Activated CD4-positive, alpha-beta T cell treated with anti-CD3 and anti-CD28 coated beads, Interleukin-2, Interleukin-4, amounts not matched to agents 100 ng/mL and 50 ng/mL, durations not matched to agents 16 hours and 8 hours (primary cell): ENCODE measurements around the gene CDC42BPB.

ENCODE experiments used
- DNase-seq: peaks from one replicate; pipeline ENCODE4 v3.0.0-alpha.2; 2020; ENCODE audit warnings: low spot score

CDC42BPB gene

DNA sequence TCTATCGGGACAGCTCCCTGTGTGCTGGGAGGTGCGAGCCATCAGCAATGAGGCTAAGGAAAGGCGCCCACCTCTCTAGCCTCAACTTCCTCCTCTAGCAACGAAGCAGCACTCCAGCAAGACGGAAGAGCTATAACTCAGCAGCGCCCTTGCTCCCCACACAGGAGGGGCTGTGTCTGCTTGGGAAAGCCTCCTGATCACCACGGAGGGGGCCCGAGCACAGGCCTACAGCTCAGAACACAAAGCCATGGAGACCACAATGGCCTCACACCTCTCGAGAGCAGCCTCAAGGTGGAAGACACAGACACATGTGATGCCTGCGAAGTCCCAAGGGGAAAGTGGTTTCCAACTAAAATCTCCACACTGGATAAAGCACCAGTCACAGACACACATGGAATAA lies 60.4 kb downstream of the CDC42BPB start:
- no peak for DNase-seq

DNA sequence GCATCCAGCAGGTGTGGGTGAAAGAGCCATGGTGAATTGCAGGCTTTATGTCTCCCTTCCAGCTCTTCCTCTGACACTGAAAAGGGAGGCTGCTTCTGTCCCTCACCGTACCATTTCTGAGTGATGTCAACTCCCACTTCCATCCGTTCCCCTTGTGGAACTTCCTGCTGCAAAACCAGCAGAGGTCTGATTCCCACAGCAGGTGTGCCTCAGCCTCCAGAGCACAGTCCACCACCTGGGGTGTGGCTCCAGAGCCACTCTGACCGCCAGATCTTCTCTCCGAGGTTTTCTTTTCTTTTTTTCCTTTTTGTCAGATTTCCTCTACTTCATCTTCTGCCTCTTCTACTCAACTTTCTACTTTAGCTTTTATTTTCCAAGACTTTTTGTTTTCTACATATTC lies 62.7 kb downstream of the CDC42BPB start:
- no peak for DNase-seq

DNA sequence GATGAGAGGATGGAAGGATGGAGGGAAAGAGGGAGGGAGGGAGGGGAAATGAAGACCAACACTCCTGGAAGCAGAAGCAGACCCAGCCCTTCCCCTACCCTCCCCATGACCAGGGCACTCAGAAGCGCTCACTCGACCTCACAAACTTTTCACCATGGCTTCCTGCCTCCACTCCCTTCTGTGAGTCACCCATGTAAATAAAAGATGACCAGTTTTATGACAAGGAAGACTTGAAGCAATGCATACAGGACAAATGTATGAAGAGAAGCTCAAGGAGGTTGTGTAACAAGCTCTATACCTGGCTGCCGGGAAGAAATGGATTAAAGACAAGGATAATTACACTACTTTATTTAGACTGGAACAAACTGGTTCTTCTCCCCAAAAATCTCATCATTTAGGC lies 63.8 kb downstream of the CDC42BPB start:
- no peak for DNase-seq

DNA sequence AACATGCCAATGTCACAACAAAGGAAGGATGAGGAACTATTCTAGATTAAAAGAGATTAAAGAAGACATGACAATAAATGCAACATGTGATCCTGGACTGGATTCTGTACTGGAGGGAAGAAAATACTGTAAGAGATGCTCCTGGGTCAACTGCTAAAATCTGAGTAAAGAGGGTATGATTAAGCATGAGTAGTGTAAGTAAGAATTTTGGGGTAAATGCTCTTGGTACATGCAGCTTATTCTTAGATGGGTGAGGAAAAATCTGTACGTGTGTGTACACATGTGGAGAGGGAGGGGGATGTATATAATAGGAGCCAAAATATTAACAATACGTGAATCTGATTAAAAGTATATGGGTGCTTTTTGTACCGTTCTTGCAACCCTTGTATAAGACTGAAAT lies 66.0 kb downstream of the CDC42BPB start:
- DNase-seq, result no peak

DNA sequence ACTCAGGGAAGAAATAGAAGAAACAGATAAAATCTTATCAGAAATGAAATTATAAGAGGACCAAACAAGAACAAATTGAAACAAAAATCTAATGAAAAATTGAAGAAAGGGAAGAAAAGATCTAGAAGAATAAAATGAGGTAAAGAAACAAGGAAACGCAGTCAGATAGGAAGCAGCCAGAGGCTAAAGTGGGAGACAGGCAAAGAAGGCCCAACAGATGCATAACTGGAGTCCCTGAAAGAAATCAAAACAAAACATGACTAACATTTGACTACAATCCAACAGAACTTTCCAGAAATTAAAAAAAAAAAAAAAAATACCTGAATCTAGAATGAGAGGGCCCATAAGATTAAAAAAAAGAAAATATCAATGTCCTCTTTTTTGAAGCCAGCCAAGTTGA lies 69.3 kb downstream of the CDC42BPB start:
- no peak for DNase-seq

DNA sequence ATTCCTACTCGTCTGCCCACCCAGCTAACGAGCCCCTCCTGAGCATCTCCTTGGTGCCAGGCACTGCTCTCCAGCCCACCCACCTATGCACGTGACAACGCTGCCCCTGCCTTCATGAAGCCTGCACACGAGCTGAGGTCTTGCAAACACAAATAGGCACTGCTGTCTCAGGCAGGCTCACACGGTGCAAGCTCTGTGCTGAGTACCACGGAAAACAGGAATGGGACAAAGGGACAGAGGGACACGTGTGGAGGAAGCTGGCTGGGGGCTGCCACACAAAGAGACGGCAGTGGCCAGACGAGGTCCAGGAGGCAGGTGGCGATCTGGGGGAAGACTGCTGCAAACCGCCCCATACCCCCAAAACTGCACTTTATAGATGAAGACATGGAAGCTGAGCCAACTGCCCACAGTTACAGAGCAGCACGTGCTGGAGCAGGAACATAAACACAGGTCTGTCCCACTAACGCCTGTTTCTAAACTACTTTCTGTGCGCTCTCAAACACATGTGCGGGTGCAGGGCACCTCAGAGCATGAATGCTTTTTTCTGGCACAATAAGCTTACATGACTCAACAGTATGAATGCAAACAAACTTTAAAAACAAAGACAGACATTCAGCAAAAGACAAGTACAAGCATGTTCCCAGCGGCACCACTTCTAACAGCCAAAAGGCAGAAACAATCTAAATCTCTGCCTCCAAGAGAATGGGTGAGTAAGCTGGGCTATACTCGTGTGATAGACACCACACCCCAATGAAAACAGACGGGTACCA lies 70.4 kb downstream of the CDC42BPB start:
- DNase-seq, result no peak

DNA sequence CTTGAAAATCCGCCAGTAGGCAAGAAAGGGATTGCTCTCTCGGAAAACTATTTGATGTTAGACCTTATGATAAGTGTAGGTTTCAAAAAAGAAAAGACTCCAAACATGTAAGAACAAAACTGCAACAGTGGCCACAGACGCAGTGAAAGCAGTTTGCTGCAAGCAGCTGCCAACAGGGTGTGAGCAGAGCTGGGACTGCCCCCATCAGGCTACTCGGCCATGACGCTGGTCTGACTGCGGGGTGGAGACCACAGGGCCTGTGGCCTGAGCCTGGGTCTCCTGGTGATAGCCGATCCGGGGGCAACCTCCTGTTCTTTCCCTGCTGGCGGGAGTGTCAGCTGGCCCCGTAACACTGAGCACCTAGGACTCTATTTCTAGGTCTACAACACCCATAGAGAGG lies 71.7 kb downstream of the CDC42BPB start:
- DNase-seq, result no peak

DNA sequence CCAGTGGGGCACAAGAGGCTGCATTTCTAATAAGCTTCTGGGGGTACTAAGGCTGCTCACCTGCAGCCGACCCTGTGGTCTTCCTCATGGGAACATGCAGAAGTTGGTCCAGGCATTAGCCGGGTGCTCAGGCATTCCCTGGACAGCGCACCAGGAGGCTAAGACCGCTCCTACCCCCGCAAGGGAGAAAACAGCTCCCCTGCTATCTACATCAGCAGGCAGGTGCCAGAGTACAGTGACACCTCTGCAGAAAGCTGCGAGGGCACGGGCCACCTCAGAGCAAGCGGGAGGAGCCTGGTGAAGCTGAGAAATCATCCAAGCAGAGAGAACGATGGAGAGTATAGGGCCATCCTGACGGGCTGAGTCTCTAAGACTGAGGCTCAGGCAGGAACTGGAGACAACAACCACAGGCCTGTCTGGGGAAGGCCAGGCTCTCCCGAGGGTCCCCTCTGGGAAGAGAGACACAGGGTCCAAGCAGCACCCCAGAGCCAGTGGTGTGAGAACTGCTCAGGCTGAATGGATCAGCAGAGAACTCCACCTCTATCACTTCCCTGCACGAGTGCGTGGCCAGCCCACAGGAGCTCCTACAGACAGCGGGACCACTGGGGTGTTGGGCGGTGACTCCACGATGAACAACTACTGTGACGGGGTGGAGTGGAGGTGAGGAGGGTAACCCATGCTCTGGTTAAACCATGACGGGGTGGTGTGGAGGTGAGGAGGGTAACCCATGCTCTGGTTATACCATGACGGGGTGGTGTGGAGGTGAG lies 72.8 kb downstream of the CDC42BPB start:
- no peak for DNase-seq

DNA sequence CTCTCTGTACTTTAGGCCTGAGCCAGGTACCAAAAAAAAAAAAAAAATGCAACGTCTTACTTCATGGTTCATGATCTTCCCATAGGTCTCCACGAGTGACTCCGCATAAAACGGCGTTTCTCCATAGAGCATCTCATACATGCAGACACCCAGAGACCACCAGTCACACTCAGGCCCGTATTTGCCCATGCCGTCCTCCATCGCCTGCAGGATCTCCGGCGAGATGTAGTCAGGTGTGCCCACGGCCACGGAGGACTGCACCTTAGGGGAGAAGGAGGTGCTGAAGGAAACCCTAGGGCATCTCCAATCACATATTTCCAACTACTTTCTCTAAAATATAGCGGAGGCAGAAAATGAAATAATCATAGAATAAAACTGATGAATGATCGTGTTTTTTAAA lies 73.9 kb downstream of the CDC42BPB start:
- DNase-seq, result no peak

DNA sequence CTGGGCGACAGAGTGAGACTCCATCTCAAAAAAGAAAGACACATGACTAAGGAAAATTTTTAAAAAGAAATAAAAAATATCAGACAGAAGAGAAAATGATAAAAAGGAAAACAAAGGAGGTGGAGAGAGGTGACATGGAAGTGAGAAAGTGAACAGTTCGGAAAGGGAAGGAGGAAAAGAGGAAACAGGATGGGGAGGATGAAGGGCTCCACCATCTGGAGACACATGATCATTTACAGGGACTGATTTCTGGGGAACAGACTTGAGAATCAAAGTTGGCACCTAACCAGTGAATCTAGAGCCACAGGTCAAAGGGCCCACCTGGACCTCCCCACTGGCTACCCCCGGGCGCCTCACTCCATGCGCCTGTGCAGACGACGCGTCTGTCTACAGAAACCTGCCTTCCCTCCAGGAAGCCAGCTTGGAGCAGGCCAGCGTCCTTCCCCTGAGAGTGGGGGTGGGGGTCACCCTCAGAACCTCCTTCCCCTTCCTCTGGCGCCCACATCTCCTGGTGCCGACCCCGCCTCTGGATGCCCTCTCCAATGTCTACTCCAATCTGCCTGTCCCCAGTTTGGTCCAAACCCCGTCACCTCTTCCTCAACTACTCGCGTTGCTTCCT lies 74.4 kb downstream of the CDC42BPB start:
- DNase-seq, result no peak

DNA sequence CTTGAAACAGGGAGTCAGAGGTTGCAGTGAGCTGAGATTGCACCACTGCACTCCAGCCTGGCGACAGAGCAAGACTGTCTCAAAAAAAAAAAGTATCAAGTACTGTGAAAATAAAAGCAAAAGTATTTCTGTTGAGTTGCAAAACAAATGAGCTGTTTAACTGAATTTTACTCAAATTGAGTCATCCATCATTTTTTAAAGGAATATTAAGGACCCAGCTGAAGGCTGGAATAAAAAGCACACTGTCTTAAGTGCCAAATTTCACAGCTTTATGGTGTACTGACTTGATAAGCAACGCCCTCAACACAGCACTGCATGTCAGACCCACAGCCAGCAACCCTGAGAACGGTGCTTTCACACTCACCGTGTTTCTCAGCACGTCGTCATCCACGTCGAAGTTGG lies 76.9 kb downstream of the CDC42BPB start:
- no peak for DNase-seq

DNA sequence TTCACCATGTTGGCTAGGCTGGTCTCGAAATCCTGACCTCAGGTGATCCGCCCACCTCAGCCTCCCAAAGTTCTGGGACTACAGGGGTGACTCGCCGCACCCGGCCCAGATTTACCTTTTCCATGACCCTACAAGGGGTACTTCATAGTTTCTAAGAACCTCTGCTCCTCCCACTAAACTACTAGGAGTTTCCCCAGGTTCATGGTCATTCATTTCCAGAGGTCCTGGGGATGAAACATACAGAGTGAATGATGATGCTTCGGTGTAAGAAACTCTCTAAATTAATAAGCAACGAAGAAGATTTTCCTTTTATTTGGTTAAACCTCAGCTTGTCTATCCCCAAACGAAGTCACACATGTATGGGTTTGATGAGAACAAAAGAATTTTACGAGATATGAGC lies 77.9 kb downstream of the CDC42BPB start:
- no peak for DNase-seq

DNA sequence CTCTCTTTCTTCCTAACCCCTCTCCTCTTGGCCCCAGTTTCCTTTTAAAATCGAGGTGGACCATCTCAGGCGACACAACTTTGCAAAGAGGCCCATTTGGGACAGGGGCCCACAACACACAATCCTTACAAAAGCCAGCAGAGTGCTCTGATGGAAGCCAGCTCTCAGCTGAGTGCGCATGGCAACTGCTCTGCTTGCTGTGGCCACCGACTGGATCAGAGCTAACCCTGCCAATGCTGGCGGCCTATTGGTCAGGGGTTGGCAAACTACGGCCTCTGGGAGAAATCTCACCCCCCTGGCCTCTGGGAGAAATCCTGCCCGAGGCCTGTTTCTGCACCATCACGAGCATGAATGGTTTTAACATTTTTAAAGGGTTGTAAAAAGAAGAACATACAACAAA lies 79.9 kb downstream of the CDC42BPB start:
- no peak for DNase-seq

DNA sequence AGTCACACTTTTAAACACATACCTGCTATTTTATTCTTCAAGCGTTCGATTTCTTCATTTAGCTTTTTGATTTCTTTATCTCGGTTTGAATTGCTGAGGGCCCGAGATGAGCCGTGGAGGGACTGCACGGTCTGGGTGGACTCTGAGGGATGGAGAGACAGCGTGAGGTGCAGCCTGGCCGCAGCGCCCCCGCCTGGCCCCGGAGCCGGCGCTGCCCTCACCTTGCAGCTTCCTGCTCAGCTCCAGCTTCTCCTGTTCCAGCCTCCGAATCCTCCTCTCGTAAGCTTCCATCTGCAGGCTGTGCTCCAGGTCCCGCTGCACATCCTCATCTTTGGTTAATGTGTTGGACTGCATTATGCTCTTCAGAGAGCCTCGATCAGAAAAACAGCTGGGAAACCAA lies 81.7 kb downstream of the CDC42BPB start:
- DNase-seq, result no peak

DNA sequence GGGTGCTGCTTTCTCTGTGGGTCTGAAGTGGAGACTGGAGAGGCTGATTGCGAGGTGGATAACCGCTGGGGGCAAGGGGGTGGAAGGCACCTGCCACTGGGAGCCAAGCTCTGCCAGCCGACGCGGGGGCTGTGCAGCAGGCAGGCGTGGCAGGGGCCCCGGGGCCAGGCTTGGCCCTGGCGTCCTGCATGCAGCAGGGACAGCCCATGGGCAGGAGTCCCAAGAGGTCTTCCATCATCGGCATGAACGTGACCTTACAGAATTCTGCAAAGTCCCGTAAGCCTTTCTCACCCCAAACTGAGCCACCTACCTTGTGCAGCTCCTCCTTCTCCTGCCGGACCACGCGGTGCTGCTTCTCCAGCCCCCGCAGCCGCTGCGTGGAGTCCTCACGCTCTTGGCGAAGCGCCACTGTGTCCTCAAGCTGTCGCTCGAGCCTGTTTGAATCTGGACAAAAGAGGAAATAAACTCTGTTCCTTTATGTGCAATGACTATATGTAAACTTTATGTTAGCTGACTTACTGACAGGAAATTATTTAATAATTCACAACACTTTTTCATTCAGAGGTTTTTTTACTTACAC lies 83.6 kb downstream of the CDC42BPB start:
- no peak for DNase-seq

DNA sequence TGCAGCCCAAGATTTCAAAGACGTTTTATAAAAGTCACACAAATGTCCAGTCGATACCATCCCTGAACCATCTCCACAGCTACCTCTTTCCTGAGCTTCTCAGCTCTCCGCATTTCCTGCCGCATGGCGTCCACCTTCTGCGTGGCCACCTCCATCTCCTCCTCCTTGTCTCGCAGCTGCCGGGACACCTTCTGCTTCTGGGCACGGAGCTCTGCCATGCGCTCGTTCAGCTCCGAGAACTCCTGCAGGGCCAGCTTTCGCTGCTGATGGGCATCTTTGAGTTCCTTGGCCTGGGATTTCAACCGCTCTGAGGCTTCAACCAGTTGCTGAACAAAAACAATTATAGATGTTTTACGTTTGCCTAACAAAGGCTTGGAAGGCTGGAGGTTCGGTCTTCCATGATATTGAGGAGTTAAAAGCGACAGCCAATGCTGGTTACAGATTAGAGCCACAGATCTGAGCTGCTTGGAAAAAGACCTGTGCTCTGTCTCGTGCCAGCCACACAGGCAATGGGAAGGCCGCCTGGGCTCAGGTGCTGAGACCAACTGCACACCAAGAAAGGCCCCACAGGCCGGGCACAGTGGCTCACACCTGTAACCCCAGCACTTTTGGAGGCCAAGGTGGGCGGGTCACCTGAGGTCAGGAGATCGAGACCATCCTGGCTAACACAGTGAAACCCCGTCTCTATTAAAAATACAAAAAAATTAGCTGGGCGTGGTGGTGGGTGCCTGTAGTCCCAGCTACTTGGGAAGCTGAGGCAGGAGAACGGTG lies 85.3 kb downstream of the CDC42BPB start:
- DNase-seq, result no peak

DNA sequence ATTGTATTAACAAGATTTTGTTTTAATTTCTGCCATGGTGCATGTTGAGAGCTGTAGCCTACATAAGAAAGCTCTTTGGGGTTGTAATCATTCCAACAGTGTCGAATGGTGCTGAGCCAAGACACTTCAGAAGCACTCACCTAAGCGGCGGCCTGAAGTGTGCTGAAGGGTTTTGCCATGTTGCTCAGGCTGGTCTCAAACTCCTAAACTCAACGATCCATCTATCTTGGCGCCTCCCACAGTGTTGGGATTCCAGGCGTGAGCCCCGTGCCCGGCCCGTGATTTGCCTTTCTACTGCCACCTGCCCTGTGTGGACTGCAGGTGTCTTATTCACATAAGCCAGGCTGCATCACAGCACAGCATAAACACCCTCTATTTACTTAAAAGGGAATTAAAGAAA lies 86.0 kb downstream of the CDC42BPB start:
- DNase-seq, result no peak

DNA sequence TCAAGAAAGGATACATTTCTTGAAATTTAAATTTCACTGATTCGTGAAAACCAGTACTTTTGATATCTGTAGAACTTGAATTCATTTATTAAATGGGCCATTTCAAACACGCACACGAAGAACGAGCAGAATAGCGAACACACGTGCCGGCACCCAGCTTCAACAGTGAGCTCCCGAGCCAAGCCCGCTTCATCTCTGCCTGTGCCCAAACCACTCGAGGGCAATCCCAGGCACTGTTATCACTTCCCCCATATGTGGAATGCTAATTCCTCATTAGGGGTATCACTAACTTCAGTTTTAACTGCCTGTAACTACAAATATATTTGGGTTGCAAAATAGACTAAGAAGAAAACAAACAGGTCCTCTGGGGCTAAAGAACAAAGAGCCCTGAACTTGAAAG lies 86.9 kb downstream of the CDC42BPB start:
- no peak for DNase-seq

DNA sequence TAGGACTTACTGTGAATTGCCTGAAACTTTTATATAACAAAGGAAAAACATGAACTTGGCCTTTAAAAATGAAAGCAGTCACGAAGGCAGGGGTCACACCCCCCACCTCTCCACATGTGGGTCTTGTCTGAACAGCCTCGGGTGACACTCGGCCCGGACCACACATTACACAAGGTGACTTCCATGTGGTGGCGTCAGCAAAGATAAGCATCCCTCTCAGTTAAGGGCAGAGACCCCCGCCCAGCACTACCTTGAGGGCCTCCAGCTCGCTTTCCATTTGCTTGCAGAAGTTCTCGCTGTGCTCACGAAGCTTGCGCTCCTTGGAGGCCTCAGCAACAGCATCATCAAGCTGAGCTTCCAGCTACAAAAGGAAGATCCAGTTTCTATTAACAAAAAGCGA lies 87.4 kb downstream of the CDC42BPB start:
- DNase-seq, result no peak

DNA sequence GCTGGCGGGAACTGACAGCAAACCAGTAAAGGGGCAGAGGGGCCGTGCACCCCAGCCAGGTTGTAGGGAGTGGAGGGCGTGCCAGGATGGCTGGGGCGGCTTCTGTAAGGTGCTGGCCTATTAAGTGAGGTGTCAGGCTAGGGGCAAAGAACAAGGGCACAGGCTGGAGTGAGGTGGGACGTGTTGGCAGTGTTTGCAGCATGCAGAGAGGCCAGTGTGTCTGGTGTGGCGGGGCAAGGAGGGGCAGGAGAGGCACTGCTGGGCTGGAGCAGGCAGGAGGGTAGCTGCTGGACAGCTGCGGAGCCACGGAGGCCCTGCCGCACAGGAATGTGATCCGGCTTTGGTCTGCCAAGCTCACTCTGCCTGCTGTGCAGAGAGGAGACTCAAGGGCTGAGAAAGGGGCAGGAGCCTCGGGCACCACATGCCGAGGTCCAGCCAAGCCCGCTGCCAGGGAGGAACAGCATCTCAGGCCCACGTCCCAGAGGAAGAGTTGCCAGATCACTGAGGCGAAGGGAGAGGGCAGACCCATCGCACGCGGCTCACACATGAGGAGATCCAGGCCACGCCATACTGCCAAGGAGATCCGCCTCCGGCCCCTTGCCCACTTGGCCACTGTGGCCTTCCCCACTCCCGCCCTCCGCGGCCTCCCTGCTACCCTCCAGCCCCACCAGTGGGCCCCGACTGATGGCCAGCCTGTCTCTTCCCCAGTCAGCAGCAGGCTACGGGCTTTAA lies 88.1 kb downstream of the CDC42BPB start:
- DNase-seq, result no peak

DNA sequence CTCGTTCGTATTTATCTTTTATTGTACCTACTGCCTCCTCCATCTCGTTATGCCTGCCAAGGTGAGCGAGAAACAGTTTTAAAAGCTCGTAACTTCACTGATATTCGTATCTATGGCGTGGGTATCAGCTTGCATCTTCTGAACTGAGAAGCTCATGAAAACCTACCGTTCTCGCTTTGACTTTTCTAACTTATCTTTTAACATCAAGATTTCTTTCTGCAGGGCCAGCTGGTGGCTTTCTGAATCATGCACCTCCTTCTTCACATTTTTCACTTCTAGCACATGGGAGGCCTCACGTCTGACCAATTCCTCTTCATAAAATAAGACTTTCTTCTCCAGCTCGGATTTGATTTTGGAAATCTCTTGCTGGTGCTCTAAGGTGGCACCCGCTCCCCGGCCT lies 89.0 kb downstream of the CDC42BPB start:
- DNase-seq, result no peak

DNA sequence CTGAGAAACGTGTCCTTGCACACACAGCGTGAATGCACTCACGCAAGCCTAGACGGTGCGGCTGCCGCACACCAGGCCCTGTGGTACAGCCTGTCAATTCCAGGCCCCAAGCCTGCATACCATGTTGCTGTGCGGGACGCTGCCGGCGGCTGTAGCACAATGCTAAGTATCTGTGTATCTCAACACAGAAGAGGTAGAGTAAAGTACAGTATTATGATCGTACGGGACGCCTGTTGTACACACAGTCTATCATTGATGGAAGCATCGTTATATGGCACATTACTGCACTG lies 89.9 kb downstream of the CDC42BPB start:
- no peak for DNase-seq
